H1 (cell line): ENCODE data around the gene PRIMPOL. TPM values are rescaled to one million over a fixed set of nuclear protein-coding genes. Genes with fewer than 3 reads are reported as not detected.

Experiments
- CTCF ChIA-PET: fragments of 300-600 bp; sonication (Branson Sonifier 250); formaldehyde crosslinking; loops from one replicate; lab custom pipeline; 2021; ENCODE audit not compliant: partially characterized antibody; lab: Charles Lee
- POLR2A ChIA-PET: fragments of 300-600 bp; sonication (Branson Sonifier 250); formaldehyde crosslinking; loops from one replicate; lab custom pipeline; 2021; ENCODE audit warnings: inconsistent platforms; ENCODE audit not compliant: partially characterized antibody; lab: Charles Lee
- DNase-seq, 2 experiments: peaks; one replicate each; pipeline versions ENCODE4 v3.0.0 to v3.0.0-alpha.2; 2010 to 2022; ENCODE audit warnings: low spot score in 2 of 2, low read depth in 1 of 2, mixed read lengths in 1 of 2
- FAIRE-seq: peaks from 2 replicates; lab custom pipeline; 2011; peaks lifted over from hg19 to GRCh38; lab: Jason Lieb, UNC
- H2AFZ ChIP-seq: 2 replicates; pipeline ENCODE4 v1.8.1; 2012; ENCODE audit warnings: low read length, inconsistent platforms
- H2AK5ac ChIP-seq: 2 replicates; pipeline ENCODE4 v1.6.1; 2013; ENCODE audit warnings: low read depth, low read length
- H2BK120ac ChIP-seq: replicated peaks from 2 replicates; pipeline ENCODE3; 2013; ENCODE audit warnings: low read depth, low read length, inconsistent platforms
- H2BK12ac ChIP-seq: 2 replicates; pipeline ENCODE4 v1.6.1; 2013; ENCODE audit warnings: low read depth, low read length
- H2BK15ac ChIP-seq: 2 replicates; pipeline ENCODE4 v1.6.1; 2013; ENCODE audit warnings: low read length
- H2BK20ac ChIP-seq: 2 replicates; pipeline ENCODE4 v1.6.1; 2013; ENCODE audit warnings: low read length
- H2BK5ac ChIP-seq: 2 replicates; pipeline ENCODE4 v1.6.1; 2013; ENCODE audit warnings: low read depth, low read length
- H3K14ac ChIP-seq: 2 replicates; pipeline ENCODE4 v1.6.1; 2013; ENCODE audit warnings: inconsistent platforms; ENCODE audit not compliant: insufficient read length
- H3K18ac ChIP-seq: 2 replicates; pipeline ENCODE4 v1.6.1; 2013; ENCODE audit warnings: low read length; ENCODE audit errors: extremely low read depth
- H3K23ac ChIP-seq: 2 replicates; pipeline ENCODE4 v1.6.1; 2013; ENCODE audit warnings: inconsistent platforms; ENCODE audit not compliant: insufficient read length
- H3K23me2 ChIP-seq: 2 replicates; pipeline ENCODE4 v1.6.1; 2013; ENCODE audit warnings: low read depth, low read length
- H3K27ac ChIP-seq: 2 replicates; pipeline ENCODE4 v1.6.1; 2011; ENCODE audit warnings: low read depth, low read length, inconsistent platforms
- H3K27me3 ChIP-seq, 4 experiments: replicated peaks in 1 of 4; 1 replicate in 1 of 4; 2 replicates in 3 of 4; pipeline versions ENCODE4 v1.6.1 to v1.8.1; 2011 to 2013; ENCODE audit warnings: low read length in 3 of 4, mild to moderate bottlenecking in 3 of 4, inconsistent platforms in 2 of 4, mixed read lengths in 2 of 4, moderate library complexity in 1 of 4; ENCODE audit not compliant: control insufficient read depth in 3 of 4, insufficient read depth in 3 of 4; ENCODE audit errors: extremely low read depth in 1 of 4
- H3K36me3 ChIP-seq, 4 experiments: 2 replicates each; pipeline versions ENCODE4 v1.6.1 to v1.8.1; 2011 to 2013; ENCODE audit warnings: mild to moderate bottlenecking in 4 of 4, low read length in 3 of 4, moderate library complexity in 2 of 4, control low read depth in 1 of 4, inconsistent platforms in 1 of 4; ENCODE audit not compliant: insufficient read depth in 4 of 4, control insufficient read depth in 2 of 4
- H3K4ac ChIP-seq: replicated peaks from 2 replicates; pipeline ENCODE3; 2013; ENCODE audit warnings: low read length, low read depth, mixed read lengths, inconsistent platforms; ENCODE audit not compliant: insufficient read length
- H3K4me1 ChIP-seq, 4 experiments: replicated peaks in 1 of 4; 1 replicate in 1 of 4; 2 replicates in 3 of 4; pipeline versions ENCODE4 v1.6.1 to v1.8.1; 2011 to 2013; ENCODE audit warnings: low read length in 3 of 4, inconsistent platforms in 2 of 4, mixed read lengths in 1 of 4; ENCODE audit not compliant: insufficient read depth in 4 of 4, control insufficient read depth in 3 of 4
- H3K4me2 ChIP-seq, 2 experiments: 2 replicates each; pipeline versions ENCODE4 v1.6.1 to v1.8.1; 2011 to 2013; ENCODE audit warnings: low read depth in 2 of 2, low read length in 2 of 2, control low read depth in 1 of 2, inconsistent platforms in 1 of 2, mild to moderate bottlenecking in 1 of 2; ENCODE audit not compliant: insufficient read depth in 1 of 2
- H3K4me3 ChIP-seq, 4 experiments: fragments of 200-600, 300-600 bp in 1 of 4; sonication (generic), shearing (Covaris generic), sonication (Bioruptor Twin) in 1 of 4; 2 replicates each; pipeline versions ENCODE4 v1.5.1 to v1.8.1; 2011 to 2016; ENCODE audit warnings: low read length in 4 of 4, low read depth in 3 of 4, control low read depth in 2 of 4, inconsistent platforms in 2 of 4, mild to moderate bottlenecking in 2 of 4, mixed read lengths in 1 of 4, moderate library complexity in 1 of 4; ENCODE audit not compliant: insufficient read depth in 2 of 4; ENCODE audit errors: extremely low read depth in 1 of 4
- H3K56ac ChIP-seq: replicated peaks from 2 replicates; pipeline ENCODE3; 2013; ENCODE audit warnings: low read depth, mild to moderate bottlenecking, mixed read lengths, low read length, inconsistent platforms; ENCODE audit not compliant: insufficient read length
- H3K79me1 ChIP-seq: 2 replicates; pipeline ENCODE4 v1.6.1; 2013; ENCODE audit warnings: low read depth, low read length, control low read depth
- H3K79me2 ChIP-seq, 2 experiments: 2 replicates each; pipeline versions ENCODE4 v1.6.1 to v1.8.1; 2012 to 2013; ENCODE audit warnings: low read length in 2 of 2, mild to moderate bottlenecking in 2 of 2, inconsistent platforms in 1 of 2; ENCODE audit not compliant: insufficient read depth in 2 of 2, control insufficient read depth in 1 of 2
- H3K9ac ChIP-seq, 4 experiments: replicated peaks in 1 of 4; 1 replicate in 1 of 4; 2 replicates in 3 of 4; pipeline versions ENCODE4 v1.6.1 to v1.8.1; 2011 to 2013; ENCODE audit warnings: low read depth in 3 of 4, low read length in 3 of 4, control low read depth in 2 of 4, mild to moderate bottlenecking in 2 of 4, moderate library complexity in 2 of 4, inconsistent platforms in 1 of 4; ENCODE audit errors: extremely low read depth in 1 of 4
- H3K9me3 ChIP-seq, 2 experiments: 2 replicates each; pipeline versions ENCODE4 v1.6.1 to v1.8.1; 2012 to 2013; ENCODE audit warnings: mild to moderate bottlenecking in 2 of 2, moderate library complexity in 2 of 2, control low read depth in 1 of 2, inconsistent platforms in 1 of 2, low read depth in 1 of 2, low read length in 1 of 2, mixed read lengths in 1 of 2; ENCODE audit not compliant: insufficient read depth in 2 of 2
- H4K20me1 ChIP-seq, 2 experiments: replicated peaks in 1 of 2; 2 replicates each; pipeline versions ENCODE3 to v1.8.1; 2011 to 2013; ENCODE audit warnings: inconsistent platforms in 2 of 2, low read length in 2 of 2, mild to moderate bottlenecking in 1 of 2; ENCODE audit not compliant: insufficient read depth in 2 of 2, control insufficient read depth in 1 of 2
- H4K5ac ChIP-seq: 2 replicates; pipeline ENCODE4 v1.6.1; 2013; ENCODE audit warnings: low read length, low read depth, mixed read lengths, inconsistent platforms; ENCODE audit not compliant: insufficient read length
- H4K8ac ChIP-seq: 2 replicates; pipeline ENCODE4 v1.8.0; 2013; ENCODE audit warnings: mild to moderate bottlenecking, moderate library complexity, low read length, inconsistent platforms; ENCODE audit not compliant: insufficient read depth; ENCODE audit errors: extremely low read depth
- H4K91ac ChIP-seq: replicated peaks from 2 replicates; pipeline ENCODE3; 2013; ENCODE audit warnings: low read length, mixed read lengths, inconsistent platforms; ENCODE audit not compliant: insufficient read length
- BRCA1 ChIP-seq: IDR thresholded peaks from 2 replicates; pipeline ENCODE4 v1.6.1; 2012; ENCODE audit warnings: low read depth, low read length, improper control_type of control experiment
- CHD2 ChIP-seq: IDR thresholded peaks from 2 replicates; pipeline ENCODE4 v1.6.1; 2012; ENCODE audit warnings: low read length, improper control_type of control experiment
- CREB1 ChIP-seq: IDR thresholded peaks from 2 replicates; pipeline ENCODE4 v1.6.1; 2012; ENCODE audit warnings: inconsistent platforms
- E2F6 ChIP-seq: IDR thresholded peaks from 2 replicates; pipeline ENCODE4 v1.6.1; 2012; ENCODE audit warnings: inconsistent platforms
- HDAC2 ChIP-seq, 2 experiments: fragments of 300-600 bp in 1 of 2; sonication (generic) in 1 of 2; IDR thresholded peaks; 2 replicates each; pipeline ENCODE4 v1.6.1; 2011 to 2012; ENCODE audit warnings: low read depth in 2 of 2, low read length in 2 of 2, mild to moderate bottlenecking in 2 of 2, moderate library complexity in 2 of 2, borderline replicate concordance in 1 of 2, inconsistent platforms in 1 of 2
- JUN ChIP-seq: IDR thresholded peaks from 2 replicates; pipeline ENCODE4 v1.6.1; 2011; ENCODE audit warnings: low read depth, mild to moderate bottlenecking, improper control_type of control experiment, low read length
- MAX ChIP-seq: IDR thresholded peaks from 2 replicates; pipeline ENCODE4 v1.6.1; 2012; ENCODE audit warnings: inconsistent platforms
- POLR2A ChIP-seq, 2 experiments: IDR thresholded peaks; 1 replicate in 1 of 2; 2 replicates in 1 of 2; pipeline ENCODE4 v1.6.1; 2011; ENCODE audit warnings: low read depth in 2 of 2, low read length in 2 of 2, mild to moderate bottlenecking in 2 of 2; ENCODE audit errors: control extremely low read depth in 1 of 2
- RNF2 ChIP-seq: fragments of 200-900, 300-1000 bp; sonication (generic); IDR thresholded peaks from 2 replicates; pipeline ENCODE4 v1.7.1; 2016; ENCODE audit warnings: borderline replicate concordance, low read depth, mild to moderate bottlenecking, antibody characterized with exemption, low read length; ENCODE audit not compliant: poor library complexity, severe bottlenecking; ENCODE audit errors: missing control alignments
- SIX5 ChIP-seq: IDR thresholded peaks from 2 replicates; pipeline ENCODE4 v1.6.1; 2011; ENCODE audit warnings: mild to moderate bottlenecking, low read depth, low read length
- SP1 ChIP-seq: IDR thresholded peaks from 2 replicates; pipeline ENCODE4 v1.6.1; 2011; ENCODE audit warnings: low read depth, low read length
- WGBS, 2 experiments: shearing (Covaris generic) in 1 of 2; methylation state at CpG; one replicate each; pipeline versions ENCODE4 v1.1.6 to v1.1.7; 2013 to 2015; ENCODE audit warnings: low lambda C conversion rate in 2 of 2, mixed read lengths in 2 of 2, inconsistent platforms in 1 of 2, low coverage in 1 of 2, missing lambda C conversion rate in 1 of 2; ENCODE audit not compliant: insufficient replicate concordance in 2 of 2, insufficient coverage in 1 of 2, insufficient read length in 1 of 2; ENCODE audit errors: extremely low coverage in 1 of 2, missing lambda C conversion rate in 1 of 2; 5-methylcytosine and 5-hydroxymethylcytosine counted together
- polyA plus RNA-seq, 7 experiments: library from polyadenylated mRNA; depleted of rRNA in 3 of 7; stranded (reverse) in 5 of 7; unstranded in 2 of 7; fragments of >200 nt in 5 of 7; fragments of 200-250 nt in 2 of 7; gene quantifications; 1 replicate in 5 of 7; 2 replicates in 1 of 7; 4 replicates in 1 of 7; pipeline versions ENCODE4 v1.2.1 to v1.2.3, GENCODE V29; 2011 to 2013; ENCODE audit warnings: missing spikeins in 2 of 7, mixed read lengths in 2 of 7
- total RNA-seq: library from RNA; stranded (reverse); fragmentation: NEBNext Ultra II Directional; extraction: Animal tissue kit (Norgen Biotek cat#: 25700); gene quantifications from 2 replicates; pipeline ENCODE4 v1.2.1, GENCODE V29; 2021

Gene PRIMPOL
- total and polyA plus RNA-seq, 2 of the 8 experiments (the other 6 are each of a cell fraction or from before 2014, with no cell fraction given), result 4.4 to 6.7 TPM

- peak; percentile 51 to 66 for DNase-seq
- Histone ChIP-seq H2BK20ac (peak overlapping the region; percentile 98), H4K91ac (peak overlapping the region; percentile 75), H2AFZ (no peak overlapping the region), H2AK5ac (peak overlapping the region; percentile 54; the same call in 1 of the 2 replicates), H3K14ac (no peak overlapping the region), H3K4me2 (peak overlapping the region; percentile 29 to 70; a peak in 3 of 4 replicates), H3K23ac (no peak overlapping the region), H3K4me1 (peaks cover 0 to 7% (median 4%) of the 10 kb centered on the region in 4 experiments; a peak in 5 of 7 replicates), H3K4me3 (peak overlapping the region in 1 of 4 experiments; percentile 40; a peak in 2 of 8 replicates), H3K27me3 (no peaks in the 10 kb centered on the region), H4K20me1 (no peaks in the 10 kb centered on the region), H3K27ac (peak overlapping the region; percentile 78), H3K79me2 (no peaks in the 10 kb centered on the region), H3K23me2 (peaks cover 3% of the 10 kb centered on the region; the same call in 1 of the 2 replicates), H3K79me1 (no peaks in the 10 kb centered on the region), H4K5ac (no peak overlapping the region), H3K9ac (no peak overlapping the region; a peak in 1 of 7 replicates), H3K36me3 (no peaks in the 10 kb centered on the region), H4K8ac (no peak overlapping the region), H2BK15ac (0 out of 2 replicates have a peak overlapping the region, but pooled peaks have one; percentile 55), H3K56ac (no peak overlapping the region), H3K18ac (peak overlapping the region; percentile 95), H3K4ac (no peak overlapping the region), H2BK120ac (peak overlapping the region; percentile 67), H3K9me3 (peaks cover 13 to 21% of the 10 kb centered on the region in 2 experiments), H2BK5ac (peak overlapping the region; percentile 73), H2BK12ac (peak overlapping the region; percentile 99)
- FAIRE-seq, result no peak
- ChIA-PET POLR2A (interaction anchor here (0.8 to 3.0 kb wide), 6 partner anchors 8 to 115 kb away, joined by 3 to 14 read pairs (median 6); partner anchors contain the start of genes CASP3, CENPU and PRIMPOL), CTCF (interaction anchor here (0.7 to 1.5 kb wide), 5 partner anchors 8 to 124 kb away, joined by 3 to 5 read pairs (median 3); no protein-coding TSS in a partner anchor)
- 78% methylated on average over 9 of the region's 9 CpGs; no CpG with 5 or more reads in 1 of the 2 experiments for WGBS, 2 experiments
- peak; percentile 45 for TF ChIP-seq E2F6
- peak; percentile 34; the same call in 1 of the 2 replicates for TF ChIP-seq MAX
- TF ChIP-seq SP1, result peak; percentile 6; the same call in 1 of the 2 replicates
- TF ChIP-seq HDAC2 (IDR thresholded peaks at IDR 0.05; ENCODE audit: borderline replicate concordance in 1 of 2, low read depth in 2 of 2, low read length in 2 of 2), result no peak
- TF ChIP-seq SIX5, result no peak
- TF ChIP-seq POLR2A (IDR thresholded peaks at IDR 0.05; ENCODE audit: control extremely low read depth in 1 of 2, low read depth in 2 of 2, low read length in 2 of 2), result no peak
- TF ChIP-seq CHD2, result no peak
- no peak for TF ChIP-seq BRCA1
- 0 out of 2 replicates have a peak, but pooled peaks have one; percentile 27 for TF ChIP-seq CREB1
- TF ChIP-seq RNF2, result no peak
- TF ChIP-seq JUN, result no peak
Observed at GRCh38 chr4:184617600-184618196, 31.8 kb upstream of the PRIMPOL start.
